ENCODE results near the gene RD3L. TPM values are rescaled to one million over a fixed set of nuclear protein-coding genes. Genes with fewer than 3 reads are reported as not detected.
A peak's percentile ranks its signal among the peaks of the same experiment; 100 is the strongest.

The RD3L gene
- total and polyA plus RNA-seq, 9 of the 15 experiments (the other 6 are each of a cell fraction or from before 2014, with no cell fraction given) = 0.14 TPM; not detected in 8

DNA sequence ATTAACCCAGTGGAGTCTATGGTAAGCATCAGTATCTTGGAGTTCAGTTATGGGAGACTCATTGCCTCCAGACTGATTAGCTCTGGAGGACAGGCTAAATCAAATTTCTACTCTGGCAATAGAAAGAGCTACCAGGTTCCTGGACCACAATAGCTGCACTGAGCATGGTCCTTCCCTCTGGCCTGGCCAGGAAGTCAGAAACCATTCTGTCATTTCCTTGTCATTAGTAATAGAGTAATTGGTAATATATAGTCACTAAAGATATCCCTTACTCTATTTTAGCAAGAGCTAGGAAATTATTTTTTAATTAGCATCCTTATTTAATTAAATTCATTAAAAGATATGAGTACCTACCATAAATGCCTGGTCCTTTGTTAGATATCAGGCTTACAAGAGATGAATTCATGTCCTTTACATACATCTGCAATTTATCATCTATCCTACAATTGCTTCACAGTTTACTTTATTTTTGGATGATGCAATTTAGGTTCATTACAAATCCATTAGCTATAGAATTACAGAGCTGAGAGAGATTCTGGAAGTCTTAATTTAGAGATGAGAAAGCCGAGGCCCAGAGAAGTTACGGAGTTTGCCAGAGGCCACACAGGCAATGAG is 37.7 kb downstream of the RD3L start:
- FAIRE-seq = no peak
- POLR2A ChIA-PET = interaction anchor here (0.6 to 0.7 kb wide), 2 partner anchors 9 to 247 kb away, joined by 3 to 4 read pairs; no protein-coding TSS in a partner anchor

More for the DNA sequence above, 37.7 kb downstream of the RD3L start:
- Histone ChIP-seq H3K9ac (ENCODE audit: insufficient read depth in 1 of 2, low read depth in 2 of 2, low read length in 2 of 2) (no peak overlapping the region), H3K27ac (ENCODE audit: extremely low read depth, low read depth, low read length) (no peak overlapping the region), H2AFZ (ENCODE audit: low read depth, low read length) (no peak overlapping the region), H3K4me3 (no peak overlapping the region), H3K36me3 (ENCODE audit: control insufficient read depth, insufficient read depth, low read length) (peaks cover 3% of the 10 kb centered on the region; the same call in 1 of the 3 replicates), H3K9me3 (replicated peaks; ENCODE audit: control insufficient read depth, insufficient read depth, low read depth, low read length) (no peaks in the 10 kb centered on the region), H3K4me1 (replicated peaks in 1 of 2; ENCODE audit: control insufficient read depth in 2 of 2, insufficient read depth in 2 of 2, low read length in 2 of 2) (peaks cover 0 to 9% of the 10 kb centered on the region in 2 experiments; a peak in 2 of 5 replicates), H4K20me1 (replicated peaks; ENCODE audit: control insufficient read depth, insufficient read depth, low read length) (0 out of 2 replicates have a peak, but pooled peaks cover 2% of the 10 kb centered on the region), H3K27me3 (ENCODE audit: control insufficient read depth in 2 of 2, insufficient read depth in 2 of 2, low read length in 2 of 2) (peaks cover 0 to 4% of the 10 kb centered on the region in 2 experiments; a peak in 1 of 5 replicates), H3K9me1 (ENCODE audit: control insufficient read depth, insufficient read depth, low read length) (no peaks in the 10 kb centered on the region), H3K4me2 (ENCODE audit: insufficient read depth, low read length) (no peak overlapping the region), H3K79me2 (ENCODE audit: control insufficient read depth, insufficient read depth, low read length) (no peaks in the 10 kb centered on the region)
- no peak for TF ChIP-seq ATF2 (CRISPR knock-in tag; IDR thresholded peaks at IDR 0.05)
- TF ChIP-seq ATF3 (IDR thresholded peaks at IDR 0.05) = peak; percentile 10; the same call in 1 of the 2 replicates
- TF ChIP-seq ATF3 (CRISPR knock-in tag; conservative IDR thresholded peaks at IDR 0.05) = no peak
- no peak for TF ChIP-seq FOXA3 (CRISPR knock-in tag; conservative IDR thresholded peaks at IDR 0.05 in 1 of 2, IDR thresholded peaks at IDR 0.05 in 1 of 2)
- intact Hi-C loops (cut with micrococcal nuclease) = no loop called here
- WGBS (ENCODE audit: insufficient coverage, low coverage, missing lambda C conversion rate) = 64% methylated on average over 2 of the region's 2 CpGs
- CTCF ChIA-PET (ENCODE audit: low intra/inter-chr PET ratio) = no interaction called here
- in situ Hi-C loops (cut with MboI) = no loop called here
- ATAC-seq (no peak), DNase-seq (ENCODE audit: extremely low read depth in 1 of 4, low spot score in 3 of 4) (no peak)
- BruUV-seq (replicated peaks) = no TSS peak
